Measurements from ENCODE around the gene RAB15.

DNA sequence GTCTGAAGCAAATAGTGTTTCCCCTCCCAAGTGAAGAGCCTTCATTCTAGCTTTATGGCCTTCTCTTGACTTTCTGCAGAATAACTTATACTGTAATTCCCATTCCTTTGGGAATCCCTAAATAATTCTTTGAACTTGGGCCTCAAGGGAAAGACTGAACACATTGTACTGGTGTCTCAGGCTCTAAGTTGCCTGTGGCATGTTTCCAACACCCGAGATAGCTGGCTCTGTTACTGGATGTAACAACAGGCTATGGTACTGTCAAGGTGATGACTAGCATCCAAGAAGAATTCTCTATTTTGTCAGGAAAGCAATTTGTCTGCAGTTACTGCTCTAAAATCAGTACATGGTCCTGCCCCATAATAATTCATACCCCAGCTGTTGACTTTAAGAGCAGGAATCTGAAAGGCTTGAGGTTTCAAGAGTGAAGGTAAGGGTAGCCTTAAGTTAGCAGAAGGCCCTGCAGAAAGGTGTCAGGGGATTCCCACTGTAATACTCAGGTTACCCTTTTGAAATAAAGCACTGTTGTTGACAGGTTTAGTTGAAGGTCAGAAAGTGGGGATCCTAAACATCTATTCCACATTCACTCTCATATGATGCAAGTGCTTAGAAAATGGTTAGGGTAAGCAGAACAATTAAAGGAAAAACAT is 34.8 kb downstream of the RAB15 start:
- TF ChIP-seq, protein P1, sequence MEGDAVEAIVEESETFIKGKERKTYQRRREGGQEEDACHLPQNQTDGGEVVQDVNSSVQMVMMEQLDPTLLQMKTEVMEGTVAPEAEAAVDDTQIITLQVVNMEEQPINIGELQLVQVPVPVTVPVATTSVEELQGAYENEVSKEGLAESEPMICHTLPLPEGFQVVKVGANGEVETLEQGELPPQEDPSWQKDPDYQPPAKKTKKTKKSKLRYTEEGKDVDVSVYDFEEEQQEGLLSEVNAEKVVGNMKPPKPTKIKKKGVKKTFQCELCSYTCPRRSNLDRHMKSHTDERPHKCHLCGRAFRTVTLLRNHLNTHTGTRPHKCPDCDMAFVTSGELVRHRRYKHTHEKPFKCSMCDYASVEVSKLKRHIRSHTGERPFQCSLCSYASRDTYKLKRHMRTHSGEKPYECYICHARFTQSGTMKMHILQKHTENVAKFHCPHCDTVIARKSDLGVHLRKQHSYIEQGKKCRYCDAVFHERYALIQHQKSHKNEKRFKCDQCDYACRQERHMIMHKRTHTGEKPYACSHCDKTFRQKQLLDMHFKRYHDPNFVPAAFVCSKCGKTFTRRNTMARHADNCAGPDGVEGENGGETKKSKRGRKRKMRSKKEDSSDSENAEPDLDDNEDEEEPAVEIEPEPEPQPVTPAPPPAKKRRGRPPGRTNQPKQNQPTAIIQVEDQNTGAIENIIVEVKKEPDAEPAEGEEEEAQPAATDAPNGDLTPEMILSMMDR (IDR thresholded peaks at IDR 0.05; ENCODE audit: poor library complexity): no peak
- TF ChIP-seq EZH2 (IDR thresholded peaks at IDR 0.05; ENCODE audit: borderline replicate concordance) (no peak), EZH2phosphoT487 (IDR thresholded peaks at IDR 0.05; ENCODE audit: low read depth, severe bottlenecking, unreplicated experiment) (no peak)

Data from hepatocyte (in vitro differentiated cells).